Pulmonary artery endothelial cell (primary cell): ENCODE data around the gene CARD11. TPM values are rescaled to one million over a fixed set of nuclear protein-coding genes. Genes with fewer than 3 reads are reported as not detected.
"Not testable (repeated sequence)": the region's sequence is repeated elsewhere in the genome, so short reads cannot be mapped to it uniquely, and the experiment has no call there.

Experiments
- DNase-seq: peaks from one replicate; pipeline ENCODE4 v3.0.0-alpha.2; 2011; ENCODE audit warnings: low read depth, low spot score
- total RNA-seq: library from RNA; depleted of rRNA; stranded (reverse); fragments of >200 nt; gene quantifications from 2 replicates; pipeline ENCODE4 v1.2.3, GENCODE V29; 2014

The CARD11 gene
- total RNA-seq, 1 donor from 2014 or later: 18.5 TPM

DNA sequence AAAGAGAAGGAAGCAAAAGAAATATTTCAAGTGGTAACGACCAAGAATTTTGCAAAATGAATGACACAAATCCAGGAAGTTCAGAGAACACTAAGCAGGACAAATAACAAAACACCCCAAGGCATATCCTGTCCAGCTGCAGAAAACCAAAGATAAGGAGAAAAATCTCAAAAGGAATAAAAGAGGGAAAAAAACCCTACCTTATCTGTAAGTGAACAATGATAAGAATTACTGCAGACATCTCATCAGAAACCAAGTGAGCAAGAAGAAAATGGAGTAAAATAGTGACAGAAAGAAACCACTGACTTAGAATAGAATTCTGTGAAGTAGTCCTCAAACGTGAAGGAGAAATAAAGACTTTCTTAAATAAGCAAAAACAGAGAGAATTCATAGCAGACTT, 21.8 kb downstream of the CARD11 start:
- DNase-seq: peak; percentile 5

GRCh38 chr7:3021224-3021623, 22.4 kb downstream of the CARD11 start:
- not testable (repeated sequence) for DNase-seq

DNA sequence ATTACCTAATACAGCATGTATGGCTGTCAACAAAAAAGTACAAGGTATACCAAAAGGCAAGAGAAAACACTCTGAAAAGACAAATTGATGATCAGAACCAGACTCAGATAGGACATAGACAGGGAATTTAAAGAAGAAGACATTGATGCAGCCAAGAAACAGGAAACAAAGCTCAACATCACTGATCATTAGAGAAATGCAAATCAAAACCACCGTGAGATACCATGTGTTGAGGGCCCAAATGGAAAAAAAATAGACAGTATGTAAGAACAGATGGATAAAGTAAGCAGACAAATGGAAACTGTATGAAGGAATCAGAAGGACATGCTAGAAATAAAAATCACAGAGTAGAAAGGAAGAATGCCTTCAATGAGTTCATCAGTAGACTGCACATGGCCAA, 23.3 kb downstream of the CARD11 start:
- no peak for DNase-seq

- DNase-seq: no peak
Observed at GRCh38 chr7:3019801-3020200, 23.9 kb downstream of the CARD11 start.

DNA sequence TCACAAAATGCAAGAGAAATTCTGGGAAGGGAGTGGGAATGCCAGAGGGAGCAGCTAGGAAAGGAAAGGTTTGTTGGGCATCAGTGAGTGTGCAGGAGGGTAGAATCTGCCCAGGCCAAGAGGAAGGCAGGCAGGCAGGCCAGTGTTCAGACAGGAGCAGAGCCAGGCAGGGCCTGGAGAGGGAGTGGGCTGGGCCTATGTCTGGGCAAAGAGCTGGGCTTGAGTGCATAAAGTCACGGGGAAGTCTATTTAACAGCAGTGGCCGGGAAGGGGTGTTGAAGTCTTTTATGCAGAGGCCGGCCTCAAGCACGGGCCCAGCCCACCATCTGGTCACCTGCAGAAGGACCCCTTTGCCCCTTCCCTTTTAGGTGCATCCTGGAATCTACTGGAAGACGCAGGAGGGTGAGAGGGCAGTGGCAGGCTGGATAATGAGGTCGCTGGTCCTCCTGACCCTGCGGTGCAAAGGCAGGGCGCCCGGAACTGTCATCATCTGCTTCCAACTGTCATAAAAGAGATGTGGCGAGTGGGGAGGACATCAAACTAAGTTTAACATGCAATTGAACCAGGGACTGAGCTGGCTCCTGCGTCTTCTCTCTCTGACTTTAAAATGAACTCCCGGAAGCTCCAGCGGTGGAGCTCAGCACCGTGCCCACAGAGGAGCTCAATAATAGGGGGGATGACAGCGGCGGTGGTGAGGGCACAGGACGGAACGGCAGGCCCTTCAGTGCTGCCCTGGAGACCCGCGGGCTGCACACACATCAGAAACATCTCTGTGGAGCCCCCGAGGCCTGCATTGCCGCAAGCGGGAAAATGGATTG, 29.5 kb downstream of the CARD11 start:
- no peak for DNase-seq

- no peak for DNase-seq
Observed at GRCh38 chr7:3011211-3011852, 32.3 kb downstream of the CARD11 start.

- DNase-seq: no peak
Observed at GRCh38 chr7:3010161-3010560, 33.5 kb downstream of the CARD11 start.

- no peak for DNase-seq
Observed at GRCh38 chr7:3009086-3009485, 34.6 kb downstream of the CARD11 start.

GRCh38 chr7:3008386-3008785, 35.3 kb downstream of the CARD11 start:
- DNase-seq: no peak

GRCh38 chr7:3007696-3008095, 36.0 kb downstream of the CARD11 start:
- DNase-seq: no peak

GRCh38 chr7:3005257-3005656, 38.4 kb downstream of the CARD11 start:
- no peak for DNase-seq

GRCh38 chr7:3003936-3004335, 39.7 kb downstream of the CARD11 start:
- no peak for DNase-seq

GRCh38 chr7:3002631-3003030, 41.0 kb downstream of the CARD11 start:
- DNase-seq: no peak

DNA sequence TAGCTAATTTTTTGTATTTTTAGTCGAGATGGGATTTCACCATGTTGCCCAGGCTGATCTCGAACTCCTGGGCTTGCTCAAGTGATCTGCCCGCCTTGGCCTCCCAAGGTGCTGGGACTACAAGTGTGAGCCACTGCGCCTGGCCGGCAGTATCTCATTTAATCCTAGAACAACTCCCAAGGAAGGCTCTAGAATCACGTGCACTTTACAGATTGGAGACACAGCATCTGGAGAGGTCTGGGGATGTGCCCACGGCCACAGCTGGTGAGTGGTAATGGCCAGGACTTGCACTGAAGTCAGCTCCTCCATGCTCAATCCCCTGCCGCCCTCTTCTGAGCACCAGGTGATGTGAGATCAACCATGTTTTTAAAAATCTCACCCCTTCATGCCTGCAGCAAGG, 43.1 kb downstream of the CARD11 start:
- DNase-seq: no peak

DNA sequence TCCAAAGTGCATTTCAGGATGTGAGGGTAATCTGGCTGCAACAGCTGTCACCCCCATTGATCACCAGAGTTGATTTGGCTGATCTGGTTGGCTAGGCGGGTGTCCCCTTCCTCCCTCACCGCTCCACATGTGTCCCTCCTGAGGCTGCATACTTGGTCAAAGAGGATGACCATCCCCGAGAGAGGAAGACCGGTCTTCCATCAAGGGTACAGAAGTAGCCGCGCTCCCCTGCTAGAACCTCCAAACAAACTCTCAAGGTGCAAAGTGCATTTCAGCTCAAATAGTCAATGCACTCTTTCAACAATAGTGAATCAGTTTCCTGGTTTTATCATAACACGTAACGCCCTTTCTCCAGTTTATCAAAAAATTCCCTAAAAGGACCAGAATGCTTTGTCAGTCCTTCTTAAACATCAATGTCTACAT, 44.6 kb downstream of the CARD11 start:
- peak; percentile 27 for DNase-seq

DNA sequence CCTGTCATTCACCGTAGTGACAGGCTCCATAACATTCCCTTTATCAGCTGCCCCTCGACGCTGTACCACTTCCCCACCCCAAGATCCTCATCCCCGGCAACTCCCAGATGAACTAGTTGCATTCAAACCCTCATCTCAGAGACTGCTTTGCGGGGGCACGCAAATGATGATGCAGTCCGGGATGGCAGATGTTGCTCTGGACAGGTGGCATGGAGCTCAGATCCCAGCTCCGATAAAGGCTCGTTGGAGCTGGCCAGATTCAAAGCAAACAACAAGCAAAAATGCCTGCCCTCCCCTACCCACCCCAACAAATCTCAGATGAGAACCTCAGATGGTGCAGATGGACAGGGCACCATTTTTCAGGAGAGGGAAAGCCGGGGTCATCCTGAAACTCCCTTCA, 46.7 kb downstream of the CARD11 start:
- no peak for DNase-seq

- no peak for DNase-seq
Observed at GRCh38 chr7:2996141-2996540, 47.5 kb downstream of the CARD11 start.

DNA sequence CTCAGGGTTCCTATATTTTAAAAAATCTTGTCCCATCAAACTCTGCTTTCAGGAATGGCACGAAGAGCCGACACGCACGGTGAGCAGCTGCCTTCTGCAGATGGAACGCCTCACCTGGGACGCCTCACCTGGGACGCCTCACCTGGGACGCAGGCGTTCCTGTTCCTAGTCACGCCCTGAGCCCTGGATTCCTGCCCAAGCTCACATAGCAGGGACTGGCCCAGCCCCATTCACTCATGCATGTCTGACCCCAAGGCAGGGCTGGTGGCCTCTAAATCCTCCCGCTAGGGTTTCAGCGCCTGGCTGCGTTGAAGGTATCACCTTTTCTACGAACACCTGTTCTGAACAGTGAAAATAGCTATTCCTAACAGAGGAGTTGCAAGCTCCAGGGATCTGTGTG, 49.8 kb downstream of the CARD11 start:
- DNase-seq: no peak

GRCh38 chr7:2993396-2993795, 50.3 kb downstream of the CARD11 start:
- no peak for DNase-seq

GRCh38 chr7:2990949-2991470, 52.7 kb downstream of the CARD11 start:
- no peak for DNase-seq

GRCh38 chr7:2986561-2986960, 57.1 kb downstream of the CARD11 start:
- no peak for DNase-seq

GRCh38 chr7:2985866-2986265, 57.8 kb downstream of the CARD11 start:
- DNase-seq: no peak

GRCh38 chr7:2984091-2984490, 59.6 kb downstream of the CARD11 start:
- DNase-seq: no peak
